Coronary artery (tissue), 2 donors: ENCODE results near the gene IYD.

Experiments
- DNase-seq: peaks from one replicate; pipeline ENCODE4 v3.0.0-alpha.2; 2017; ENCODE audit warnings: low spot score
- H3K27ac ChIP-seq, 2 donors: fragments of 200-600 bp; sonication (generic); one replicate each; pipeline ENCODE4 v1.5.1; 2016 to 2019
- H3K4me3 ChIP-seq: fragments of 200-600 bp; sonication (generic); 2 replicates; pipeline ENCODE4 v1.5.1; 2016; ENCODE audit warnings: mild to moderate bottlenecking, moderate library complexity
- TF ChIP-seq, protein P1 (sequence below): fragments of 200-600 bp; sonication (generic); IDR thresholded peaks from one replicate; pipeline ENCODE4 v1.5.1; 2019; ENCODE audit warnings: antibody characterized with exemption

IYD gene

DNA sequence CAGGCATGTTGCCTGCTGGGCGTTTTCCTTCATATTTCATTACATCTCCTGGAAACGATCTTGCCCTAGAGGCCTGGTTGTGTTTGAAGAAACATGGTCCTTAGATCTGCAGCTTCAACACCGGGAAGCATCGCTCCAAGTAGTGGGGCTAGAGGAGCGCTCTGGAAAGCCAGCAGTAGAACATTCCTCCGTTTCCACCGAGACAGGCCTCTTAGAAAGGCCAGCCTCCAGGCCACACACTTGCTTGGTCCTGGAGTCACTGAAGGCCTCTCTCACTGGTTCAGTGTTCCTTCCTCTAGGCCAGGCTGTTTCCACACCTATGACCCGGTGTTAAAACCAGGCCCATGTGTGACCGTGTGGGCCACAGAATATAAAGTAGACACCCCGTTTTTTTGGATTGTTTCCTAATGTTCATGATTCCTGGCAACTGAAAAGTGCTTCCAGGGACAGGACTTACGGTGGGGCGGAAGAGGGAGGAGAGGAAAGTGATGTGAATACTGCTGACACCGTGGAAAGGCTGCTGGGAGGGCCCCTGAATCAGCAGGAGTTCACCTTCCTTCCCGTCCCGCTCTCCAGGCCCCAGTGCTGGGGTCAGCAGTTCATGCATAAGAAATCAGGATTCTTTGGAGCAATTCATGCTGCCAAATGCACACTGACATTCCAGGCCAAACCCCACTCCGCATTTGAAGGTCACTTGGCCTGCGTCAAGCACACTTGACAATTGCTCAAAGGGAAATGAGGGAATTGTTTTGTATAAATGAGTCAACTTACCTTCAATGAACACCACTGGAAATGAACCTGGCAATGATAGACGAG is 83.8 kb downstream of the IYD start:
- TF ChIP-seq, protein P1, sequence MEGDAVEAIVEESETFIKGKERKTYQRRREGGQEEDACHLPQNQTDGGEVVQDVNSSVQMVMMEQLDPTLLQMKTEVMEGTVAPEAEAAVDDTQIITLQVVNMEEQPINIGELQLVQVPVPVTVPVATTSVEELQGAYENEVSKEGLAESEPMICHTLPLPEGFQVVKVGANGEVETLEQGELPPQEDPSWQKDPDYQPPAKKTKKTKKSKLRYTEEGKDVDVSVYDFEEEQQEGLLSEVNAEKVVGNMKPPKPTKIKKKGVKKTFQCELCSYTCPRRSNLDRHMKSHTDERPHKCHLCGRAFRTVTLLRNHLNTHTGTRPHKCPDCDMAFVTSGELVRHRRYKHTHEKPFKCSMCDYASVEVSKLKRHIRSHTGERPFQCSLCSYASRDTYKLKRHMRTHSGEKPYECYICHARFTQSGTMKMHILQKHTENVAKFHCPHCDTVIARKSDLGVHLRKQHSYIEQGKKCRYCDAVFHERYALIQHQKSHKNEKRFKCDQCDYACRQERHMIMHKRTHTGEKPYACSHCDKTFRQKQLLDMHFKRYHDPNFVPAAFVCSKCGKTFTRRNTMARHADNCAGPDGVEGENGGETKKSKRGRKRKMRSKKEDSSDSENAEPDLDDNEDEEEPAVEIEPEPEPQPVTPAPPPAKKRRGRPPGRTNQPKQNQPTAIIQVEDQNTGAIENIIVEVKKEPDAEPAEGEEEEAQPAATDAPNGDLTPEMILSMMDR = no peak
- DNase-seq = peak; percentile 60

DNA sequence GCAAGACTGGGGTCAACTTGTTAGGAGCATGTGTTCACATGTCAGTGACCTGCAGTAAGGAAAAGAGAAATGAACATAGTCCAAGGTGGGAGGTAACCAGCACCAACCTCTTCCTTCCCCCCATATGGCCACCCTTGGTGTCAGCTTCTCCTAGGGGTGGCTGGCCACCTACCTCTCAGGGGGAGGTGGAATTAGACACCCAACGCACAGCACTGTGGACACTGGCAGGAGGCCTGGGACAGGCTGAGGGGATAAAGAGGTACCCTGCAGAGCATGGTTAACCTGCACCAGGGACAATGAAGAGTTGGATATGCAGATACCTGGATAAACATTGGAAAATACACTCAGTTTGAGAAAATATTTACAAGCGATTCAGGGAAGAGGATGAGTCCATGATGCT is 84.5 kb downstream of the IYD start:
- H3K4me3 ChIP-seq = no peak overlapping the region
- DNase-seq = no peak
- TF ChIP-seq, protein P1 = no peak
- H3K27ac ChIP-seq = peak overlapping the region in 1 of 2 donors; percentile 48

More for the DNA sequence above, 83.8 kb downstream of the IYD start:
- no peak overlapping the region for H3K4me3 ChIP-seq
- H3K27ac ChIP-seq = peak overlapping the region in 1 of 2 donors; percentile 56
